Measurements from ENCODE around the gene USB1.

The USB1 gene

DNA sequence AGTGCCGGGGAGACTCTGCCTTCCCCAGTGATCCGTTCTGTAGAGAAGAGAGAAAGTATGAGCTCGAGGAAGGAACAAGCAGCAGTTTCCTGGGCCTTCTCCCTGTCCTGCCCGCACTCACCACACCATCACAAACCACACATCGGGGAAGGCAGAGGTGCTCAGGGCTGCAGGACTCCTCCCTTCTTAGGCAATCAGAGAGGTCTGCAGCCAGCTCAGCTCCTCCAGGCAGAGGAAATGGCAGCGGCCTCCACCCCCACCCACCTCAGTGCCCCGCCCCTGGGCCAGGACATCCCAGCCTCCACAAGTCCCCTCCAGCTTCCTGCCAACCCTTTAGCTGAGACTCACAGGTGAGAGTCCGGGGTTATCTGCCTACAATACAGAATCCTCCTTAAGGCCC is 2.7 kb upstream of the USB1 start:
- no peak overlapping the region for H3K4me3 ChIP-seq (ENCODE audit: low read depth, low read length)
- DNase-seq (ENCODE audit: low read depth): peak; percentile 56
- TF ChIP-seq, protein P1, sequence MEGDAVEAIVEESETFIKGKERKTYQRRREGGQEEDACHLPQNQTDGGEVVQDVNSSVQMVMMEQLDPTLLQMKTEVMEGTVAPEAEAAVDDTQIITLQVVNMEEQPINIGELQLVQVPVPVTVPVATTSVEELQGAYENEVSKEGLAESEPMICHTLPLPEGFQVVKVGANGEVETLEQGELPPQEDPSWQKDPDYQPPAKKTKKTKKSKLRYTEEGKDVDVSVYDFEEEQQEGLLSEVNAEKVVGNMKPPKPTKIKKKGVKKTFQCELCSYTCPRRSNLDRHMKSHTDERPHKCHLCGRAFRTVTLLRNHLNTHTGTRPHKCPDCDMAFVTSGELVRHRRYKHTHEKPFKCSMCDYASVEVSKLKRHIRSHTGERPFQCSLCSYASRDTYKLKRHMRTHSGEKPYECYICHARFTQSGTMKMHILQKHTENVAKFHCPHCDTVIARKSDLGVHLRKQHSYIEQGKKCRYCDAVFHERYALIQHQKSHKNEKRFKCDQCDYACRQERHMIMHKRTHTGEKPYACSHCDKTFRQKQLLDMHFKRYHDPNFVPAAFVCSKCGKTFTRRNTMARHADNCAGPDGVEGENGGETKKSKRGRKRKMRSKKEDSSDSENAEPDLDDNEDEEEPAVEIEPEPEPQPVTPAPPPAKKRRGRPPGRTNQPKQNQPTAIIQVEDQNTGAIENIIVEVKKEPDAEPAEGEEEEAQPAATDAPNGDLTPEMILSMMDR (conservative IDR thresholded peaks at IDR 0.05; ENCODE audit: low read depth, low read length): no peak

DNA sequence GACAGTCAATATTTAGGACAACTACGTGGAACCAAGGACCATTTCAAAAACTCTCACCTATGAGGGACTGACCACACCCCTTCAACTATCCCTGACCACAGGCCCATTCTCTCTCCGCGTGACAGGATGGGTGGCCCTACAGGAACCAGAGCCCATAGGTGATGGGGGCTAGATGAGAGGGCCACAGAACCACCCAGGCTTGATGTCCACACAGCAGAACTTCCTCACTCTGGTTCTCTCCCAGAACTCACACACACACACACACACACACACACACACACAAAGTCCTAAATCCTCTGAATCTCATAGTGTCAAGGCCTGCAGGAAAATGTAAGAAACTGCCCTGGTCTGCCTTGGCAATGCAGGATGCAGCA is 2.2 kb upstream of the USB1 start:
- peak overlapping the region; percentile 11 for H3K4me3 ChIP-seq (ENCODE audit: low read depth, low read length)
- TF ChIP-seq, protein P1 (conservative IDR thresholded peaks at IDR 0.05; ENCODE audit: low read depth, low read length): no peak

DNA sequence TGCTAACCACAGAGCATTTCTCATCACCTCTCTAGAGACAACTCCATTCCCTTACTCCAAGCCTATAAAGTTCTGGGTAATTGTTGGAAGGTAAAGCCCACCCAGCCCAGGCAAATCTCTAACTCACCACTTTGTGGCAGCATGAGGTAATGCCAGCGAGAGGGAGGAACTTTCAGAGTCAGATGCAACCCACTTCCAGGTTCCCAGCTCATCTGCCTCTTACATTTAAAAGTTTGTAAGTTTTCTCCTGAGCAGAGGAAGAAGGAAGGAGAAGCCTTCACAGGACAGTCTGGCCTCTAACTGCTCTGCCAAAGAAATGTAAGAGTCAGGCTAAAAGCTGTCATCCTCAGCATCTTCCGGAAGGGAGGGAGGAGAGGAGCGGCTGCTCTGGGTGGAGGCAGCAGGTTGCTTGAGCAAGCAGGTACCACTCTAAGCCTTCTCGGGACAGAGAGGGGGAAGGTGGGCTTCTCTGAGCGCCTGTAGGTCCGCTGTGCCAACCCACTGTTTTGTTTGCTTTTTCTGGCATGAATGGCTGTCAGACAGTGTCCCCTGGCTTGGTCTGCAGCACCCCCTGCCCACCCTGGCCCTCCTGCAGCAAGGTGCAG is 1.7 kb upstream of the USB1 start:
- peak; percentile 39 for DNase-seq (ENCODE audit: low read depth)
- peak overlapping the region; percentile 95 for H3K4me3 ChIP-seq (ENCODE audit: low read depth, low read length)
- TF ChIP-seq, protein P1 (conservative IDR thresholded peaks at IDR 0.05; ENCODE audit: low read depth, low read length): peak; percentile 27

More for the DNA sequence above, 2.2 kb upstream of the USB1 start:
- DNase-seq (ENCODE audit: low read depth): no peak

DNA sequence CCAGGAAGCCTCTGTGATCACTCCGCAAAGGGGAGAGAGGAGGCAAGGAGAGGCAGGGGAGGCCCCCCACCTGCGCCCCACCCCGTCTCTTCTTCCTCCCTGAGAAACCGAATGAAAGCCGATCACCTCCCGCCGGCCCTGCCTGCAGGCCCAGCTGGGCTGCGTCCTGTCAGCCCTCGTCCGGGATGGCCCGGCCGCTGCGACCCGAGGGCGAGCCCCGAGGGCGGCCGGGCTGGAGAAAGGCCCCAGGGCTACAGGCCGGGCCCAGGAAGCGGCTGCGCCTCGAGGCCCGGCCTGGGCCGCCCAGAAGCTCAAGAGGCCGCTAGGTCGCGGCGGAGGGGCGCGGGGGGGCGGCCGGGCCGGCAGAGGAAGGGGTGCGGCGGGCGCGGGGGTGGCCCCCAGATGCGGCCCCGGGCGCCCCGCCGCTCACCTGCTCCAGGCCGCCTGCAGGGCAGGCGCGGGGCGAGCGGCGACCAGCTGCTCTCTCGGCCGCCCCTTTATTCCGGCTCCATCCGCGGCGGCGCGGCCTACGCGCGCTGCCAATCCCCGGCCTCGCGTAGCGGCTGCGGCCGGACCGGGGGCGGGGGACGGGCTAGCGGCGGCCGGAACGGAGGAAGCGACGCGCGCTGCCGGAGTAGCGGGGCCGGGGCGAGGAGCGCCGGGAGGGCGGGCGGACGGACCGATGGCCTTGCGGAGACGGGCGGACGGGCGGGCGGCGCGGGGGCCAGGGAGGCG is 1.1 kb upstream of the USB1 start, which contains the start of gene ZNF319:
Gene ZNF319 (minus strand): TSS at position 702 of the 735 bp plus-strand sequence. CDS start 2,407 bp downstream, outside the sequence.
- H3K4me3 ChIP-seq (ENCODE audit: low read depth, low read length): peak within 1 kb of the TSS; percentile 95
- TF ChIP-seq, protein P1 (conservative IDR thresholded peaks at IDR 0.05; ENCODE audit: low read depth, low read length): no peak
- DNase-seq (ENCODE audit: low read depth): no peak

DNA sequence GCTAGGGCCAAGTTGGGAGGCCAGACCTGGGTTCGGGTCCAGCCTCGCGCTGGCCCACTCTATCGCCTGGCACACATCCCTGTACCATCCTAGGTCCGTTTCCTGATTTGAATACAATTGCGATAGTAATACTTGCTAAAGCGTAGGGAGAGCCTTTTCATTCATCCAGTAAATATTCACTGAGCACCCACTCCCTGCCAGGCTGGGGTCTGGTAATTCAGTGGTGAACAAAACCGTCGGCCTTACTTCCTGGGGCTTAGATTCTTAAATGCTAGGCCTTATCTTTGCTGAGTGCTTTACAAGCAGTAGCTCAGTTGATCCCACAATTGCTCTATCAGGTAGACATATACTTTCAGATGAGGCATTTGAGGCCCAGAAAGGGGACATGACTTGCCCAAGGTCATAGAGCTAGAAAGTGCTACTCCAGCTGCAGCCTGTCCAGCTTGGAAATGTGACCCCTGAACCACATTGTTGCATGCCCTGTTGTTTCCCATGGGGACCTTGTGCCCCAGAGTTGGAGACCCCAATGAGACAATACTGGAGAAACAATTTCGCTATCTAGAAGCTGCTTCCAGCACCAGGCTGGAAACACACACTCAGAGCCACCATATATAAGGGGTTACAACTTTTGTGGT is 691 bp downstream of the USB1 start:
- TF ChIP-seq, protein P1 (conservative IDR thresholded peaks at IDR 0.05; ENCODE audit: low read depth, low read length): no peak
- no peak for DNase-seq (ENCODE audit: low read depth)
- H3K4me3 ChIP-seq (ENCODE audit: low read depth, low read length): peak overlapping the region; percentile 95

DNA sequence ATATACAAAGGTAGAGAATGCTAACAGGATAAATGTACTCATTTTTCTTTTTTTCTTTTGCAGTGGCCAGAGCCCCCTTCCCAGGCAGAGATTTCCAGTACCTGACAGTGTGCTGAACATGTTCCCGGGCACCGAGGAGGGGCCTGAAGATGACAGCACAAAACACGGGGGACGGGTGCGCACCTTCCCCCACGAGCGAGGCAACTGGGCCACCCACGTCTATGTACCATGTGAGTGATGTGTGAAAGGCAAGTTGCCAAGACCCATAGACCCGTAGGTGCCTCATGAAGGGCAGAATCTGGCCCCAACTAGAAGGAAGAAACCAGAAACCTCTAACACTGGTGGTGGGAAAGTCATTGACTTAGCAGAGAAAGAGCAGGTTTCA is 1.2 kb downstream of the USB1 start:
- no peak overlapping the region for H3K4me3 ChIP-seq (ENCODE audit: low read depth, low read length)
- TF ChIP-seq, protein P1 (conservative IDR thresholded peaks at IDR 0.05; ENCODE audit: low read depth, low read length): no peak
- DNase-seq (ENCODE audit: low read depth): no peak

Data from choroid plexus epithelial cell (primary cell).